Endothelial cell of umbilical vein (primary cell): ENCODE data around the gene KATNB1. TPM values are rescaled to one million over a fixed set of nuclear protein-coding genes. Genes with fewer than 3 reads are reported as not detected.

Experiments used
- BruUV-seq: library from RNA; stranded (reverse); fragments of 400-500 nt; replicated peaks from 2 replicates; lab custom pipeline; 2021; lab: Mats Ljungman, UMichigan
- CTCF ChIA-PET: fragments of 300-600, 350-600 bp; sonication (Branson Sonifier 250); formaldehyde crosslinking; loops from one replicate; lab custom pipeline; 2021; ENCODE audit warnings: antibody characterized with exemption, inconsistent platforms; lab: Charles Lee
- POLR2A ChIA-PET: fragments of 300-600, 350-600 bp; sonication (Branson Sonifier 250); formaldehyde crosslinking; loops from one replicate; lab custom pipeline; 2021; ENCODE audit warnings: antibody characterized with exemption, inconsistent platforms; lab: Charles Lee
- DNase-seq: peaks from one replicate; pipeline ENCODE4 v3.0.0-alpha.2; 2011; ENCODE audit warnings: low read depth, low spot score
- FAIRE-seq: peaks from 2 replicates; lab custom pipeline; 2011; peaks lifted over from hg19 to GRCh38; lab: Jason Lieb, UNC
- H2AFZ ChIP-seq: 2 replicates; pipeline ENCODE4 v1.6.0; 2012; ENCODE audit warnings: low read depth, low read length, control low read depth, inconsistent platforms
- H3K27ac ChIP-seq: 2 replicates; pipeline ENCODE4 v1.5.1; 2011; ENCODE audit warnings: low read depth, mild to moderate bottlenecking, control low read depth, low read length, moderate library complexity; ENCODE audit not compliant: insufficient read depth
- H3K27me3 ChIP-seq, 2 experiments: 2 replicates each; pipeline versions ENCODE4 v1.6.0 to v1.6.1; 2011; ENCODE audit warnings: low read length in 2 of 2, mixed read lengths in 1 of 2; ENCODE audit not compliant: control insufficient read depth in 2 of 2, insufficient read depth in 2 of 2
- H3K36me3 ChIP-seq, 2 experiments: 2 replicates in 1 of 2; 3 replicates in 1 of 2; pipeline ENCODE4 v1.5.1; 2011; ENCODE audit warnings: low read length in 2 of 2, mild to moderate bottlenecking in 1 of 2, moderate library complexity in 1 of 2; ENCODE audit not compliant: control insufficient read depth in 2 of 2, insufficient read depth in 2 of 2; ENCODE audit errors: extremely low read depth in 1 of 2
- H3K4me1 ChIP-seq: 3 replicates; pipeline ENCODE4 v1.5.1; 2011; ENCODE audit warnings: mild to moderate bottlenecking, low read length; ENCODE audit not compliant: control insufficient read depth, insufficient read depth; ENCODE audit errors: extremely low read depth
- H3K4me2 ChIP-seq: 2 replicates; pipeline ENCODE4 v1.6.1; 2011; ENCODE audit warnings: low read length, control low read depth, mixed read lengths; ENCODE audit not compliant: insufficient read depth
- H3K4me3 ChIP-seq, 3 experiments: fragments of 200-600 bp in 1 of 3; sonication (generic), shearing (Covaris generic) in 1 of 3; replicated peaks in 1 of 3; 2 replicates each; pipeline ENCODE4 v1.5.1; 2011 to 2016; ENCODE audit warnings: control low read depth in 3 of 3, low read length in 3 of 3, mild to moderate bottlenecking in 2 of 3, inconsistent platforms in 1 of 3, low read depth in 1 of 3, moderate library complexity in 1 of 3; ENCODE audit not compliant: insufficient read depth in 1 of 3
- H3K79me2 ChIP-seq: 2 replicates; pipeline ENCODE4 v1.6.0; 2012; ENCODE audit warnings: low read length, inconsistent platforms; ENCODE audit not compliant: control insufficient read depth, insufficient read depth
- H3K9ac ChIP-seq: replicated peaks from 2 replicates; pipeline ENCODE3; 2011; ENCODE audit warnings: low read length, control low read depth; ENCODE audit not compliant: insufficient read depth; ENCODE audit errors: extremely low read depth
- H3K9me1 ChIP-seq: replicated peaks from 3 replicates; pipeline ENCODE4 v1.6.0; 2011; ENCODE audit warnings: mild to moderate bottlenecking, low read length; ENCODE audit not compliant: control insufficient read depth, insufficient read depth; ENCODE audit errors: extremely low read depth
- H3K9me3 ChIP-seq: replicated peaks from 2 replicates; pipeline ENCODE4 v1.5.1; 2012; ENCODE audit warnings: low read length, inconsistent platforms; ENCODE audit not compliant: control insufficient read depth, insufficient read depth
- H4K20me1 ChIP-seq: replicated peaks from 2 replicates; pipeline ENCODE3; 2011; ENCODE audit warnings: mild to moderate bottlenecking, low read length; ENCODE audit not compliant: control insufficient read depth, insufficient read depth; ENCODE audit errors: extremely low read depth
- CTCF ChIP-seq, 2 donors: IDR thresholded peaks; 1 replicate in 1 of 2; 2 replicates in 1 of 2; pipeline ENCODE4 v1.5.1; 2011; ENCODE audit warnings: low read length in 2 of 2, mild to moderate bottlenecking in 2 of 2, moderate library complexity in 2 of 2, control low read depth in 1 of 2, inconsistent platforms in 1 of 2, low read depth in 1 of 2; ENCODE audit not compliant: insufficient read depth in 1 of 2; ENCODE audit errors: extremely low read depth in 1 of 2
- EZH2 ChIP-seq: IDR thresholded peaks from 2 replicates; pipeline ENCODE4 v1.6.1; 2012; ENCODE audit warnings: borderline replicate concordance, low read depth, mild to moderate bottlenecking, moderate library complexity, low read length, inconsistent platforms; ENCODE audit not compliant: severe bottlenecking
- MYC ChIP-seq: IDR thresholded peaks from one replicate; pipeline ENCODE4 v1.6.1; 2011; ENCODE audit warnings: mild to moderate bottlenecking, low read depth, low read length
- POLR2A ChIP-seq: IDR thresholded peaks from 2 replicates; pipeline ENCODE4 v1.6.1; 2012; ENCODE audit warnings: low read depth, mild to moderate bottlenecking, control low read depth, low read length
- POLR2AphosphoS5 ChIP-seq: IDR thresholded peaks from 2 replicates; pipeline ENCODE4 v1.6.1; 2012; ENCODE audit warnings: low read depth, mild to moderate bottlenecking, control low read depth, low read length, moderate library complexity; ENCODE audit not compliant: insufficient read depth
- dilution Hi-C: fragments of 300-500 bp; cut with MboI; formaldehyde crosslinking; loops from one replicate; pipeline ENCODE4 v1.15.0; 2019; ENCODE audit warnings: low sequenced_read_pairs; ENCODE audit not compliant: extremely low pct_ligation_motif_present
- intact Hi-C: fragments of 100-400 bp; cut with micrococcal nuclease; formaldehyde crosslinking; loops from one replicate; pipeline ENCODE4 v1.10.0; 2022
- polyA plus RNA-seq, 4 experiments: library from polyadenylated mRNA; depleted of rRNA in 3 of 4; stranded (reverse) in 3 of 4; unstranded in 1 of 4; fragments of >200 nt; gene quantifications; 2 replicates each; pipeline versions ENCODE4 v1.2.1 to v1.2.3, GENCODE V29; 2011 to 2012; ENCODE audit warnings: missing spikeins in 1 of 4
- total RNA-seq: library from RNA; stranded (reverse); gene quantifications from 2 replicates; pipeline ENCODE4 v1.2.3, GENCODE V29; 2021

Gene KATNB1
- total and polyA plus RNA-seq, 2 donors (not counting 3 experiments of a cell fraction or from before 2014, with no cell fraction given) = 25.9 to 35.9 TPM

DNA sequence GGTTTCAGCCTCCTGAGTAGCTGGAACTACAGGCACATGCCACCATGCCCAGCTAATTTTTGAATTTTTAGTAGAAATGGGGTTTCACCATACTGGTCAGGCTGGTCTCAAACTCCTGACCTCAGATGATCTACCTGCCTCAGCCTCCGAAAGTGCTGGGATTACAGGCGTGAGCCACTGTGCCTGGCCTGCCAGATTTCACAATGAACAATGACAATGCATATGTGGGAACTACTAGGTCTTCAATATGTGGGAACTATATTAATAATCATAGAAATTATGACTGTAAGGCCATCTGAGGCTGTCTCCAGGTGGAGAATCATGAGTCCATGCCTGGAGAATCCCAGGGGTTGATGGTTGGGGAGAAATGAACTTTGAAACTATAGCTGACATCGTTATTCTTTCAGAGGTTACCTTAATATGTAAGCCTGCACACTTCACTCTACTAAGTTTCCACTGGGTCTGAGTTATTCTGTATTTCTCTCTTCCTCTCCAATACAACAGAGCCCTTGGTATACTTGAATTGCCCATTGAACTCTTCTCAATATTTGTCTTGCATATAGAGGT lies 48.1 kb upstream of the KATNB1 start:
- no peak for FAIRE-seq
- H4K20me1 ChIP-seq = no peaks in the 10 kb centered on the region

More for the DNA sequence above, 48.1 kb upstream of the KATNB1 start:
- Histone ChIP-seq H3K27ac (no peak overlapping the region), H3K4me3 (no peak overlapping the region), H3K9me3 (no peaks in the 10 kb centered on the region), H3K9ac (no peak overlapping the region), H2AFZ (no peak overlapping the region), H3K36me3 (no peaks in the 10 kb centered on the region), H3K9me1 (no peaks in the 10 kb centered on the region), H3K27me3 (peaks cover 4 to 7% of the 10 kb centered on the region in 2 experiments), H3K4me2 (no peak overlapping the region), H3K79me2 (no peaks in the 10 kb centered on the region), H3K4me1 (no peaks in the 10 kb centered on the region)
- intact Hi-C loops (no loop called here), dilution Hi-C loops (no loop called here)
- ChIA-PET CTCF (interaction anchor here (1.2 to 3.4 kb wide), 2 partner anchors 36 to 97 kb away, joined by 3 to 15 read pairs; no protein-coding TSS in a partner anchor), POLR2A (no interaction called here)
- TF ChIP-seq EZH2 (no peak), POLR2A (no peak), POLR2AphosphoS5 (no peak), MYC (no peak), CTCF (IDR thresholded peaks at IDR 0.05; ENCODE audit: extremely low read depth in 1 of 2, insufficient read depth in 1 of 2, low read depth in 1 of 2, low read length in 2 of 2) (no peak)
- BruUV-seq = no TSS peak
- DNase-seq = no peak
